ENCODE data around the gene MYOCOS. TPM values are rescaled to one million over a fixed set of nuclear protein-coding genes. Genes with fewer than 3 reads are reported as not detected.

The MYOCOS gene
- polyA plus RNA-seq, 2 of the 4 experiments (the other 2 are of a cell fraction) = not detected

DNA sequence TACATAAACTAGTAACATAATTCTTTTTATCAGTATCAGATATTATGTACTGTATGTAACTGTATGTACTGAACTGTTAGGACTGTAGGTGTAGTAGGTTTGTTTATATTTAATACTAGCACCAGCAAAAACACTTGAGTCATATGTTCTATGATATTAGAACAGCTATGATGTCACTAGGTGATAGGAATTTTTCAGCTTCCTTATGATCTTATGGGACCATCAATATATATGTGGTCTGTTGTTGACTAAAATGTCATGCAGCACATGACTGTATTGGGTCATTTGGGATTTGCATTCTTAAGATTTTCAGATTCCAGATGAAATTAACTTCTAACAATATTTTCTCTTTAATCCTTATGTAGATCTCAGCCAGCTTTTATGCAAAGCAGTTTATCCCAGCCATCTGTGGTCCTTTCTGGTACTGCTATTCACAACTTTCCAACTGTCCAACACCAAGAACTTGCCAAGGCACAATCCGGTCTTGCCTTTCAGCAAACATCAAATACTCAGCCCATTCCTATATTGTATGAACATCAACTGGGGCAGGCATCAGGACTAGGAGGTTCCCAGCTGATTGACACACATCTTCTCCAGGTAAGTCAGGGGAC is 38.3 kb upstream of the MYOCOS start:
- Histone ChIP-seq H3K9me3 (no peaks in the 10 kb centered on the region), H3K4me1 (no peaks in the 10 kb centered on the region), H3K4me2 (no peak overlapping the region), H3K27ac (no peak overlapping the region), H3K4me3 (no peak overlapping the region)
- no peak for TF ChIP-seq EHMT2 (IDR thresholded peaks at IDR 0.05; ENCODE audit: low read depth)
- ChIA-PET POLR2A (no interaction called here), CTCF (interaction anchor here (1.0 to 1.7 kb wide), 2 partner anchors 61 to 71 kb away, joined by 4 to 6 read pairs; no protein-coding TSS in a partner anchor)
- FAIRE-seq = no peak
- no peak for DNase-seq (ENCODE audit: low read depth in 1 of 2, low spot score in 1 of 2)
- 97% methylated on average over 1 of the region's 1 CpG for WGBS (ENCODE audit: missing lambda C conversion rate)
- ATAC-seq = peak; percentile 47 to 73; a peak in 5 of 6 replicates

DNA sequence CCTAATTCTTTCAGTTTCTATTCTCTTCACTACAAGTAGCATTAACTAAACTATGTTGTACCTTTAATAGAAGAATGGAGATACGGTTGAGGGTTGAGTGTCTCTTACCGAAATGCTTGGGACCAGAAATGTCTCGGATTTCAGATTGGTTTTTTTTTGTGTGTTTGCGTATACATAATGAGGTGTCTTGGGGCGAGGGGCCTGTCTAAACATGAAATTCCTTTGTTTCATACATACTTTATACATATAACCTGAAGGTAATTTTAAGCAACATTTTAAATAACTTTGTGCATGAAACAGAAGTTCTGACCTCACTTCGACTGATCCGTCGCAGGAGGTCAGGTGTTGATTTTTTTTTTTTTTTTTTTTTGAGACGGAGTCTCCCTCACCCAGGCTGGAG is 36.3 kb upstream of the MYOCOS start:
- DNase-seq (ENCODE audit: low read depth in 1 of 2, low spot score in 1 of 2) = no peak
- no peak for FAIRE-seq
- Histone ChIP-seq H3K9me3 (no peaks in the 10 kb centered on the region), H3K4me1 (no peaks in the 10 kb centered on the region), H3K4me3 (no peak overlapping the region), H3K4me2 (no peak overlapping the region), H3K27ac (no peak overlapping the region)
- WGBS (ENCODE audit: missing lambda C conversion rate) = 93% methylated on average over 9 of the region's 9 CpGs
- TF ChIP-seq ZSCAN20 (CRISPR knock-in tag; IDR thresholded peaks at IDR 0.05) (no peak), HES2 (IDR thresholded peaks at IDR 0.05) (no peak), RFX5 (IDR thresholded peaks at IDR 0.05) (no peak), CEBPB (IDR thresholded peaks at IDR 0.05) (no peak), JUNB (IDR thresholded peaks at IDR 0.05) (no peak), EP300 (IDR thresholded peaks at IDR 0.05) (no peak), ATOH8 (CRISPR knock-in tag; IDR thresholded peaks at IDR 0.05; ENCODE audit: low read depth) (no peak), ZNF302 (CRISPR knock-in tag; IDR thresholded peaks at IDR 0.05) (no peak), NR3C1 (IDR thresholded peaks at IDR 0.05) (no peak), TP53 (CRISPR knock-in tag; IDR thresholded peaks at IDR 0.05) (no peak), FOXS1 (CRISPR knock-in tag; IDR thresholded peaks at IDR 0.05) (no peak), MYC (IDR thresholded peaks at IDR 0.05; ENCODE audit: borderline replicate concordance, low read length) (no peak), GATA3 (IDR thresholded peaks at IDR 0.05; ENCODE audit: borderline replicate concordance) (no peak), HOXB5 (CRISPR knock-in tag; IDR thresholded peaks at IDR 0.05) (no peak), HOXB13 (CRISPR knock-in tag; IDR thresholded peaks at IDR 0.05; ENCODE audit: low read depth) (no peak), E2F6 (IDR thresholded peaks at IDR 0.05; ENCODE audit: borderline replicate concordance, low read depth) (no peak)
- TF ChIP-seq, protein P1, sequence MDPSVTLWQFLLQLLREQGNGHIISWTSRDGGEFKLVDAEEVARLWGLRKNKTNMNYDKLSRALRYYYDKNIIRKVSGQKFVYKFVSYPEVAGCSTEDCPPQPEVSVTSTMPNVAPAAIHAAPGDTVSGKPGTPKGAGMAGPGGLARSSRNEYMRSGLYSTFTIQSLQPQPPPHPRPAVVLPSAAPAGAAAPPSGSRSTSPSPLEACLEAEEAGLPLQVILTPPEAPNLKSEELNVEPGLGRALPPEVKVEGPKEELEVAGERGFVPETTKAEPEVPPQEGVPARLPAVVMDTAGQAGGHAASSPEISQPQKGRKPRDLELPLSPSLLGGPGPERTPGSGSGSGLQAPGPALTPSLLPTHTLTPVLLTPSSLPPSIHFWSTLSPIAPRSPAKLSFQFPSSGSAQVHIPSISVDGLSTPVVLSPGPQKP (IDR thresholded peaks at IDR 0.05; ENCODE audit: low read depth, low read length) = no peak
- no peak for ATAC-seq
- ChIA-PET CTCF (interaction anchor here (1.2 kb wide), 1 partner anchor 19 kb away, joined by 3 read pairs; no protein-coding TSS in a partner anchor), POLR2A (no interaction called here)

GRCh38 chr1:171588230-171588629 is 33.8 kb upstream of the MYOCOS start:
- ATAC-seq (no peak), FAIRE-seq (no peak)
- CTCF ChIA-PET = interaction anchor here (1.6 kb wide), 1 partner anchor 56 kb away, joined by 4 read pairs; no protein-coding TSS in a partner anchor

More at GRCh38 chr1:171588230-171588629, 33.8 kb upstream of the MYOCOS start:
- Histone ChIP-seq H3K4me2 (no peak overlapping the region), H3K27ac (no peak overlapping the region), H3K9me3 (no peaks in the 10 kb centered on the region), H3K4me3 (no peak overlapping the region), H3K4me1 (no peaks in the 10 kb centered on the region)
- DNase-seq (ENCODE audit: low read depth in 1 of 2, low spot score in 1 of 2) = no peak
- no peak for TF ChIP-seq ZFP36 (IDR thresholded peaks at IDR 0.05; ENCODE audit: borderline replicate concordance, partially characterized antibody)
- TF ChIP-seq NR3C1 (IDR thresholded peaks at IDR 0.05) = no peak
- no peak for TF ChIP-seq EHF (CRISPR knock-in tag; IDR thresholded peaks at IDR 0.05)
- no peak for TF ChIP-seq RAD21 (conservative IDR thresholded peaks at IDR 0.05 in 1 of 2, IDR thresholded peaks at IDR 0.05 in 1 of 2)
- TF ChIP-seq, protein P2, sequence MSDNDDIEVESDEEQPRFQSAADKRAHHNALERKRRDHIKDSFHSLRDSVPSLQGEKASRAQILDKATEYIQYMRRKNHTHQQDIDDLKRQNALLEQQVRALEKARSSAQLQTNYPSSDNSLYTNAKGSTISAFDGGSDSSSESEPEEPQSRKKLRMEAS (IDR thresholded peaks at IDR 0.05) = no peak
- POLR2A ChIA-PET = no interaction called here
- 89% methylated on average over 2 of the region's 2 CpGs for WGBS (ENCODE audit: missing lambda C conversion rate)

Data from A549 (cell line).